PC-3 (cell line): Measurements from ENCODE around the gene RAB12. TPM values are rescaled to one million over a fixed set of nuclear protein-coding genes. Genes with fewer than 3 reads are reported as not detected.

Experiments used
- ATAC-seq: fragments of 200-7000 bp; cut with Tn5 transposase; 2 replicates; pipeline ENCODE4 v1.9.1; 2020; ENCODE audit warnings: mild to moderate bottlenecking, moderate library complexity
- BruUV-seq: library from RNA; stranded (reverse); fragments of 400-500 nt; replicated peaks from 2 replicates; lab custom pipeline; 2021; lab: Mats Ljungman, UMichigan
- CTCF ChIA-PET: fragments of 300-600 bp; sonication (Branson Sonifier 250); formaldehyde crosslinking; loops from one replicate; lab custom pipeline; 2022; ENCODE audit warnings: antibody characterized with exemption; lab: Charles Lee
- POLR2A ChIA-PET: fragments of 300-600 bp; sonication (Branson Sonifier 250); formaldehyde crosslinking; loops from one replicate; lab custom pipeline; 2022; ENCODE audit warnings: antibody characterized with exemption; ENCODE audit not compliant: unreplicated experiment; lab: Charles Lee
- DNase-seq: peaks from one replicate; pipeline ENCODE4 v3.0.0-alpha.2; 2015
- H2AFZ ChIP-seq: fragments of 300-600 bp; sonication (generic); 2 replicates; pipeline ENCODE4 v1.6.0; 2016; ENCODE audit warnings: antibody characterized with exemption, low read length
- H3F3A ChIP-seq: fragments of 300-600 bp; sonication (generic); one replicate; pipeline ENCODE4 v1.6.0; 2017; ENCODE audit warnings: antibody characterized with exemption, low read length, control low read depth, mild to moderate bottlenecking; ENCODE audit not compliant: unreplicated experiment
- H3K27ac ChIP-seq: fragments of 300-600 bp; sonication (generic); 2 replicates; pipeline ENCODE4 v1.5.1; 2016; ENCODE audit warnings: mild to moderate bottlenecking, low read length
- H3K27me3 ChIP-seq: fragments of 300-600 bp; sonication (generic); 2 replicates; pipeline ENCODE4 v1.6.1; 2016; ENCODE audit warnings: low read length, mixed read lengths
- H3K36me3 ChIP-seq: fragments of 300-600 bp; sonication (generic); 2 replicates; pipeline ENCODE4 v1.6.1; 2016; ENCODE audit warnings: low read depth, mixed run types, low read length, mixed read lengths
- H3K4me1 ChIP-seq: fragments of 300-600 bp; sonication (generic); 2 replicates; pipeline ENCODE4 v1.5.1; 2016; ENCODE audit warnings: low read length; ENCODE audit not compliant: insufficient read depth
- H3K4me2 ChIP-seq: fragments of 300-600 bp; sonication (generic); 2 replicates; pipeline ENCODE4 v1.6.0; 2016; ENCODE audit warnings: low read length
- H3K4me3 ChIP-seq: fragments of 300-600 bp; sonication (generic); 2 replicates; pipeline ENCODE4 v1.5.1; 2016; ENCODE audit warnings: mild to moderate bottlenecking, low read length, mixed read lengths
- H3K79me2 ChIP-seq: fragments of 300-600 bp; sonication (generic); 2 replicates; pipeline ENCODE4 v1.6.1; 2017; ENCODE audit warnings: low read length, mixed read lengths
- H3K9ac ChIP-seq: fragments of 300-600 bp; sonication (generic); 2 replicates; pipeline ENCODE4 v1.6.0; 2016; ENCODE audit warnings: mild to moderate bottlenecking, low read length
- H3K9me2 ChIP-seq: fragments of 300-600 bp; sonication (generic); replicated peaks from 2 replicates; pipeline ENCODE4 v1.6.1; 2016; ENCODE audit warnings: mixed run types, low read length, mixed read lengths
- H3K9me3 ChIP-seq: fragments of 300-600 bp; sonication (generic); 2 replicates; pipeline ENCODE4 v1.6.1; 2016; ENCODE audit warnings: low read length, mixed read lengths
- H4K20me1 ChIP-seq: fragments of 300-600 bp; sonication (generic); 2 replicates; pipeline ENCODE4 v1.6.1; 2016; ENCODE audit warnings: low read length, mixed read lengths
- CTCF ChIP-seq: fragments of 300-600 bp; sonication (generic); conservative IDR thresholded peaks from 2 replicates; pipeline ENCODE4 v1.5.1; 2017; ENCODE audit warnings: antibody characterized with exemption, low read depth, mild to moderate bottlenecking, low read length
- EZH2 ChIP-seq: fragments of 300-600 bp; sonication (generic); IDR thresholded peaks from one replicate; pipeline ENCODE4 v1.6.1; 2017; ENCODE audit warnings: antibody characterized with exemption, mild to moderate bottlenecking, low read length; ENCODE audit not compliant: unreplicated experiment
- EZH2phosphoT487 ChIP-seq: fragments of 300-600 bp; sonication (generic); IDR thresholded peaks from 2 replicates; pipeline ENCODE4 v1.6.1; 2018; ENCODE audit warnings: mild to moderate bottlenecking, antibody characterized with exemption, low read length, borderline replicate concordance
- intact Hi-C: fragments of 100-400 bp; cut with micrococcal nuclease; formaldehyde crosslinking; loops from 2 replicates; pipeline ENCODE4 v1.9.0; 2023
- total RNA-seq: library from RNA; depleted of rRNA; stranded (reverse); fragments of >200 nt; gene quantifications from 2 replicates; pipeline ENCODE4 v1.2.3, GENCODE V29; 2014

RAB12 gene
- total RNA-seq, 1 experiment from 2014 or later = 50.9 TPM

DNA sequence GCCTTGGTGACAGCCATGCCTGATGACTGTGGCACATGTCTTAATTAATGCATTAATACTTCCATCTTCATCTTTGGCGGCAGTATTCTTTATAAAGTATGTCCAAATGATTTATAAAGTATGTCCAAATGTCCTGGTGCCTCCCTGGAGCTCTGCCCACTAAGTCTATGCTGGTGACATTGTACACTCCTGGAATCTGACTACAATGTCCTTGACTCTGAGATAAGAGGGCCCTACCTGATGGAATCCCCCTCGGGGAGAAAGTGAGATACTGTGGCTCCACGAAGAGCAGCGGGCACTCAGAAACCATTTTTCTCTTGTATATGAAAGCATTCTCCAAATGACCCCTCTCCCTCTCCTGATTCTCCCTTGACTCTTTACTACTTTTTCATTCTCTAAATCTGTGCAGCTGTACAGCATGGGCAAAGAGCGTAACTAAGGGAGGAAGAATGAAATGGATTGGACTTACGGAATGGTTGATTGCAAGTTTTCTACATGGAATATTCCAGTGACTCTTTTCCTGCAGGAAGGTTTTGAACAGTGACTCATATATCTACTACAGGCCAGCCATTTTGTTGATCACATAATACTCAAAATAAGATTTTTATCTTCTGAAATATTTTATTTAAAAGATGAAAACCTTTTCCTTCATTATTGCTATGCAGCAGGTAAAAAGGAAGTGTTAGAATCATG is 17.3 kb downstream of the RAB12 start:
- ChIA-PET CTCF (no interaction called here), POLR2A (interaction anchor here (0.6 kb wide), 1 partner anchor 20 kb away, joined by 4 read pairs; no protein-coding TSS in a partner anchor)
- BruUV-seq = no TSS peak
- no peaks in the 10 kb centered on the region for H4K20me1 ChIP-seq
- intact Hi-C loops = no loop called here
- ATAC-seq = no peak
- no peak overlapping the region for H3K4me3 ChIP-seq
- H3K36me3 ChIP-seq = peaks cover 25% of the 10 kb centered on the region
- no peaks in the 10 kb centered on the region for H3K9me2 ChIP-seq
- H3K4me1 ChIP-seq = peaks cover 8% of the 10 kb centered on the region; the same call in 1 of the 2 replicates
- H2AFZ ChIP-seq = no peak overlapping the region
- no peak for DNase-seq
- TF ChIP-seq EZH2 (no peak), CTCF (no peak), EZH2phosphoT487 (no peak)
- no peak overlapping the region for H3K9ac ChIP-seq
- H3K9me3 ChIP-seq = no peaks in the 10 kb centered on the region
- no peaks in the 10 kb centered on the region for H3K27me3 ChIP-seq
- no peak overlapping the region for H3K4me2 ChIP-seq
- H3K27ac ChIP-seq = no peak overlapping the region
- H3F3A ChIP-seq = no peaks in the 10 kb centered on the region
- peaks cover 64% of the 10 kb centered on the region for H3K79me2 ChIP-seq

DNA sequence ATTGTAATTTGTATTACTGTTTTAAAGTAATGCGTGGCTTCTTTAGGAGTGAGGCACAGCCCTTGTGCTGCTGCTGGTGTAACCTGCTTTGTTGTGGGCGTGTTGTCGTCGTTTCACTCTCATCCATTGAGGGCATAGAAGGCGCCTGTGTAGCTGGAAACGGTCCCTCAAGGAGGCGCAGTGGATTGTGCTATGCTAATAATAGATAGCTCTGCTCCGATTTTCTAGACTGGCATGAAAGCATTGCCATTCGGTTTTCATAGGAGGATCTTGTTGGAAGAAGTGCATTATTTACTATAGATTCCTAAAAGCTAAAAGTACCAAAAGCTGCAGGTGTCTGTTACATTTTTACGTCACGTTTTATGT is 17.9 kb downstream of the RAB12 start:
- peaks cover 8% of the 10 kb centered on the region; the same call in 1 of the 2 replicates for H3K4me1 ChIP-seq
- ATAC-seq (no peak), DNase-seq (no peak)
- no peak for TF ChIP-seq CTCF
- no peak for TF ChIP-seq EZH2phosphoT487
- TF ChIP-seq EZH2 = no peak
- BruUV-seq = no TSS peak
- ChIA-PET POLR2A (interaction anchor here (0.6 kb wide), 1 partner anchor 21 kb away, joined by 4 read pairs; no protein-coding TSS in a partner anchor), CTCF (no interaction called here)
- no peaks in the 10 kb centered on the region for H3F3A ChIP-seq
- H3K36me3 ChIP-seq = peaks cover 21% of the 10 kb centered on the region
- H3K9me2 ChIP-seq = no peaks in the 10 kb centered on the region
- no peak overlapping the region for H3K9ac ChIP-seq
- H3K4me2 ChIP-seq = no peak overlapping the region
- no peaks in the 10 kb centered on the region for H4K20me1 ChIP-seq
- intact Hi-C loops = no loop called here
- H3K9me3 ChIP-seq = no peaks in the 10 kb centered on the region
- H3K27me3 ChIP-seq = no peaks in the 10 kb centered on the region
- H3K4me3 ChIP-seq = no peak overlapping the region
- H3K79me2 ChIP-seq = peaks cover 59% of the 10 kb centered on the region
- no peak overlapping the region for H2AFZ ChIP-seq
- no peak overlapping the region for H3K27ac ChIP-seq

DNA sequence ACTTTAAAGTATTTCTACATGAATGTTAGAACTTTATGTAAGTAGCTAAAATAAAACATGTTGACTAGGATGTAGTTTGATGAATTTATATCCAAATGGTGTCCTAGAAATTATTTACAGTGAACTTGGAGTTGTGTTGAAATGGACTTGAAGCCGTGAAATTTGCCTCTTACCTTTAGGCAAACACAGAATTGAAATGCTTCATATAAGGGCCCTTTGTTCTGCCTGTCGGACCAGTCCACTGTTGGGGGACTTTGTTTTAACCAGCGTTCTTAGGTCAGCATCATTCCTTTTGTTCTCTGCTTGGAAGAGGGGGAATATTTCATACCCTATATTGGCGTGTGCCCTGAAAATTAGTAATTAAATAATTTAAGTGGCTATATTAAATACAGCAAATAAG is 18.3 kb downstream of the RAB12 start:
- Histone ChIP-seq H3F3A (no peaks in the 10 kb centered on the region), H3K4me2 (no peak overlapping the region), H3K9me3 (no peaks in the 10 kb centered on the region), H3K9ac (no peak overlapping the region), H3K27ac (no peak overlapping the region), H3K79me2 (peaks cover 56% of the 10 kb centered on the region), H3K36me3 (peaks cover 20% of the 10 kb centered on the region), H3K27me3 (no peaks in the 10 kb centered on the region), H2AFZ (no peak overlapping the region), H3K4me3 (no peak overlapping the region), H4K20me1 (no peaks in the 10 kb centered on the region), H3K9me2 (no peaks in the 10 kb centered on the region), H3K4me1 (peaks cover 8% of the 10 kb centered on the region; the same call in 1 of the 2 replicates)
- CTCF ChIA-PET = no interaction called here
- ATAC-seq (no peak), DNase-seq (no peak)
- intact Hi-C loops = no loop called here
- POLR2A ChIA-PET = no interaction called here
- TF ChIP-seq EZH2phosphoT487 (no peak), EZH2 (no peak), CTCF (no peak)
- BruUV-seq = no TSS peak
